ENCODE measurements around the gene NFKB2. TPM values are rescaled to one million over a fixed set of nuclear protein-coding genes. Genes with fewer than 3 reads are reported as not detected.

NFKB2 gene
- total and polyA plus RNA-seq, 2 of the 4 experiments (the other 2 are of a cell fraction), result 16.1 to 32.3 TPM

- no peak overlapping the region for H3K23ac ChIP-seq (ENCODE audit: low read depth, low read length)
- no peak overlapping the region for H3K4me2 ChIP-seq (ENCODE audit: low read depth, low read length)
- H2AK9ac ChIP-seq (replicated peaks; ENCODE audit: low read depth, low read length, poor library complexity), result no peak overlapping the region
- POLR2A ChIA-PET (ENCODE audit: unreplicated experiment), result no interaction called here
- no peak for ATAC-seq (ENCODE audit: low read depth)
- BruUV-seq (replicated peaks), result no TSS peak
- no peak for DNase-seq
- H4K91ac ChIP-seq (ENCODE audit: insufficient read depth, low read depth, low read length), result no peak overlapping the region
- no peak overlapping the region for H2BK120ac ChIP-seq (ENCODE audit: low read depth, low read length)
- peaks cover 8% of the 10 kb centered on the region; the same call in 1 of the 2 replicates for H3K9me1 ChIP-seq (ENCODE audit: insufficient read depth, low read length)
- H3K36me3 ChIP-seq (ENCODE audit: control insufficient read depth, insufficient read depth, low read length), result no peaks in the 10 kb centered on the region
- no peak overlapping the region for H3K18ac ChIP-seq (ENCODE audit: low read depth, low read length)
- TF ChIP-seq BHLHE40 (IDR thresholded peaks at IDR 0.05; ENCODE audit: low read depth, low read length) (no peak), NFE2L2 (IDR thresholded peaks at IDR 0.05; ENCODE audit: low read depth, low read length) (no peak), SMC3 (IDR thresholded peaks at IDR 0.05; ENCODE audit: low read depth, low read length) (no peak), CEBPB (IDR thresholded peaks at IDR 0.05; ENCODE audit: low read depth, low read length) (no peak), ELK1 (IDR thresholded peaks at IDR 0.05; ENCODE audit: borderline replicate concordance, low read depth, low read length) (no peak), RAD21 (IDR thresholded peaks at IDR 0.05; ENCODE audit: low read length) (no peak), RFX5 (IDR thresholded peaks at IDR 0.05; ENCODE audit: low read depth, low read length) (no peak), MAZ (IDR thresholded peaks at IDR 0.05; ENCODE audit: borderline replicate concordance, low read depth, low read length) (no peak), RCOR1 (IDR thresholded peaks at IDR 0.05; ENCODE audit: insufficient replicate concordance, low read length) (no peak), POLR2A (IDR thresholded peaks at IDR 0.05; ENCODE audit: low read depth, low read length) (no peak), CHD1 (IDR thresholded peaks at IDR 0.05; ENCODE audit: low read depth, low read length) (no peak), MXI1 (IDR thresholded peaks at IDR 0.05; ENCODE audit: borderline replicate concordance, low read depth, low read length) (no peak), FOS (IDR thresholded peaks at IDR 0.05; ENCODE audit: low read depth, low read length) (no peak), USF2 (IDR thresholded peaks at IDR 0.05; ENCODE audit: low read depth, low read length) (no peak), MAFK (IDR thresholded peaks at IDR 0.05; ENCODE audit: low read depth, low read length) (no peak)
- TF ChIP-seq, protein P1, sequence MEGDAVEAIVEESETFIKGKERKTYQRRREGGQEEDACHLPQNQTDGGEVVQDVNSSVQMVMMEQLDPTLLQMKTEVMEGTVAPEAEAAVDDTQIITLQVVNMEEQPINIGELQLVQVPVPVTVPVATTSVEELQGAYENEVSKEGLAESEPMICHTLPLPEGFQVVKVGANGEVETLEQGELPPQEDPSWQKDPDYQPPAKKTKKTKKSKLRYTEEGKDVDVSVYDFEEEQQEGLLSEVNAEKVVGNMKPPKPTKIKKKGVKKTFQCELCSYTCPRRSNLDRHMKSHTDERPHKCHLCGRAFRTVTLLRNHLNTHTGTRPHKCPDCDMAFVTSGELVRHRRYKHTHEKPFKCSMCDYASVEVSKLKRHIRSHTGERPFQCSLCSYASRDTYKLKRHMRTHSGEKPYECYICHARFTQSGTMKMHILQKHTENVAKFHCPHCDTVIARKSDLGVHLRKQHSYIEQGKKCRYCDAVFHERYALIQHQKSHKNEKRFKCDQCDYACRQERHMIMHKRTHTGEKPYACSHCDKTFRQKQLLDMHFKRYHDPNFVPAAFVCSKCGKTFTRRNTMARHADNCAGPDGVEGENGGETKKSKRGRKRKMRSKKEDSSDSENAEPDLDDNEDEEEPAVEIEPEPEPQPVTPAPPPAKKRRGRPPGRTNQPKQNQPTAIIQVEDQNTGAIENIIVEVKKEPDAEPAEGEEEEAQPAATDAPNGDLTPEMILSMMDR (conservative IDR thresholded peaks at IDR 0.05; ENCODE audit: low read depth, low read length), result no peak
- H3K9ac ChIP-seq (ENCODE audit: low read depth, low read length), result no peak overlapping the region
- intact Hi-C loops (cut with micrococcal nuclease) (no loop called here), dilution Hi-C loops (cut with HindIII; ENCODE audit: low sequenced_read_pairs, unreplicated experiment) (no loop called here), in situ Hi-C loops (cut with MboI; ENCODE audit: low sequenced_read_pairs) (no loop called here)
- 25% methylated on average over 4 of the region's 20 CpGs; no CpG with 5 or more reads in 1 of the 2 experiments for WGBS, 2 experiments (ENCODE audit: extremely low coverage in 2 of 2, insufficient read length in 1 of 2)
- H3K4me3 ChIP-seq (ENCODE audit: insufficient read depth, low read depth, low read length), result no peak overlapping the region
- H2AFZ ChIP-seq (replicated peaks; ENCODE audit: low read length, poor library complexity), result no peak overlapping the region
- H4K20me1 ChIP-seq (ENCODE audit: insufficient read depth, low read length), result no peaks in the 10 kb centered on the region
- H4K5ac ChIP-seq (ENCODE audit: low read depth, low read length), result no peak overlapping the region
- peaks cover 0 to 2% of the 10 kb centered on the region in 2 experiments; a peak in 1 of 4 replicates for H3K79me1 ChIP-seq (ENCODE audit: low read depth in 1 of 2, low read length in 2 of 2)
- no peak overlapping the region for H3K4ac ChIP-seq (ENCODE audit: low read depth, low read length)
- peaks cover 74% of the 10 kb centered on the region for H3K27me3 ChIP-seq (ENCODE audit: control insufficient read depth, insufficient read depth, low read length)
- H2BK15ac ChIP-seq (ENCODE audit: low read depth, low read length), result no peak overlapping the region
- H2AK5ac ChIP-seq (ENCODE audit: low read depth, low read length), result no peak overlapping the region
- H2BK5ac ChIP-seq (ENCODE audit: low read depth, low read length, poor library complexity, severe bottlenecking), result no peak overlapping the region
- no peak overlapping the region for H3K27ac ChIP-seq (ENCODE audit: insufficient read depth, low read length)
- peaks cover 5% of the 10 kb centered on the region; the same call in 1 of the 2 replicates for H3K4me1 ChIP-seq (ENCODE audit: control insufficient read depth, insufficient read depth, low read length)
- no peak overlapping the region for H2BK20ac ChIP-seq (ENCODE audit: low read depth, low read length)
- CTCF ChIA-PET, result no interaction called here
- H4K8ac ChIP-seq (ENCODE audit: low read depth in 2 of 2, low read length in 2 of 2), result no peak overlapping the region
- no peak overlapping the region for H3K14ac ChIP-seq (replicated peaks; ENCODE audit: low read depth, low read length)
- no peak overlapping the region for H3K56ac ChIP-seq (ENCODE audit: extremely low read depth, insufficient read depth, low read length)
- no peaks in the 10 kb centered on the region for H3K9me3 ChIP-seq (ENCODE audit: control insufficient read depth, insufficient read depth, low read length)
These were observed 19.2 kb downstream of the NFKB2 start for GRCh38 chr10:102414749-102415148.

Measured in IMR-90 (cell line).